Osteoblast (primary cell): ENCODE measurements around the gene GNG2. TPM values are rescaled to one million over a fixed set of nuclear protein-coding genes. Genes with fewer than 3 reads are reported as not detected.
"Not testable (repeated sequence)": the region's sequence is repeated elsewhere in the genome, so short reads cannot be mapped to it uniquely, and the experiment has no call there.

Experiments used
- DNase-seq: peaks from one replicate; pipeline ENCODE4 v3.0.0; 2011; ENCODE audit warnings: low spot score, mixed read lengths; ENCODE audit not compliant: insufficient read length; ENCODE audit errors: missing footprints
- H2AFZ ChIP-seq: 2 replicates; pipeline ENCODE4 v1.6.0; 2011; ENCODE audit warnings: mild to moderate bottlenecking, low read length
- H3K27ac ChIP-seq: 2 replicates; pipeline ENCODE4 v1.5.1; 2011; ENCODE audit warnings: mild to moderate bottlenecking, low read depth, low read length, moderate library complexity
- H3K27me3 ChIP-seq: 2 replicates; pipeline ENCODE4 v1.6.0; 2012; ENCODE audit warnings: mild to moderate bottlenecking, control low read depth, inconsistent platforms, low read length, moderate library complexity; ENCODE audit not compliant: insufficient read depth
- H3K36me3 ChIP-seq: 2 replicates; pipeline ENCODE4 v1.5.1; 2011; ENCODE audit warnings: mild to moderate bottlenecking, low read length, control low read depth, moderate library complexity; ENCODE audit not compliant: insufficient read depth
- H3K4me1 ChIP-seq: 2 replicates; pipeline ENCODE4 v1.5.1; 2011; ENCODE audit warnings: mild to moderate bottlenecking, low read length, control low read depth, moderate library complexity; ENCODE audit not compliant: insufficient read depth
- H3K4me2 ChIP-seq: 2 replicates; pipeline ENCODE4 v1.6.0; 2011; ENCODE audit warnings: mild to moderate bottlenecking, low read length; ENCODE audit not compliant: insufficient read depth
- H3K4me3 ChIP-seq: fragments of 200-600 bp; sonication (generic); 3 replicates; pipeline ENCODE4 v1.5.1; 2012; ENCODE audit warnings: mild to moderate bottlenecking, low read length, inconsistent platforms; ENCODE audit not compliant: insufficient read depth
- H3K79me2 ChIP-seq: 2 replicates; pipeline ENCODE4 v1.6.0; 2012; ENCODE audit warnings: mild to moderate bottlenecking, low read length, control low read depth, inconsistent platforms; ENCODE audit not compliant: insufficient read depth
- H3K9me3 ChIP-seq: 2 replicates; pipeline ENCODE4 v1.5.1; 2011; ENCODE audit warnings: low read depth, low read length, control low read depth
- H4K20me1 ChIP-seq: 2 replicates; pipeline ENCODE4 v1.6.0; 2012; ENCODE audit warnings: mild to moderate bottlenecking, low read length, control low read depth; ENCODE audit not compliant: insufficient read depth
- total RNA-seq: library from RNA; depleted of rRNA; stranded (reverse); fragments of >200 nt; gene quantifications from 2 replicates; pipeline ENCODE4 v1.2.3, GENCODE V29; 2012
- TF ChIP-seq, protein P1 (sequence below): IDR thresholded peaks from 2 replicates; pipeline ENCODE4 v1.5.1; 2011; ENCODE audit warnings: mild to moderate bottlenecking, low read depth, low read length, moderate library complexity; ENCODE audit errors: extremely low read depth

GNG2 gene
- total RNA-seq, 1 donor: 9.8 TPM

DNA sequence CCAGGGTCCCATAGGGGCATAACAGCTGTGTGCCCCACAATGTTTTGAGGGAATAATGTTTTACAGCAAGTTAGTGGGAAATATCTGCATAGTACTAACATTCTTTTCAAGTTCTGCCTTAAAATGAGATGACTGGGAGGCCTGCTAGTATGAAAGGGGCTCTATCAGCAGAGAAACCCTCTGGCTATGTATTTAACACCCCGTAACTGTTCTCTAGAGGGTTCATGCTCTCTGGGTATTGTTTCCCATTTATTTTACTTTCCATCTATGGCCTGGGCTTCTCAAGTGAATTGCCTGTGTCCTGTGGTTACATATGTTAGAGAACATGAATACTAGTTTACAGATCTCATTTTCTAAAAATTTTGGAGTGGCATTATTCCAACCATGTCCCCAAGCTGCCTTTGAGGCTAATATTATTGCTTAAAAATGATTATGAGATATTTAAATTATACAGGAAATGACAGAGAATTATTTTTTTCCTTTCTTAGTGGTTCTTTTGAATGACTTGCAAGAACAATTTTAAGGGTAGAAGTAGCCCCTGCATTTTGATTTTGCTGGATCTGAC lies 37.5 kb downstream of the GNG2 start:
- Histone ChIP-seq H4K20me1 (no peaks in the 10 kb centered on the region), H3K4me1 (no peaks in the 10 kb centered on the region), H3K79me2 (no peaks in the 10 kb centered on the region), H3K4me3 (no peak overlapping the region), H3K27me3 (no peaks in the 10 kb centered on the region), H3K4me2 (no peak overlapping the region), H3K9me3 (no peaks in the 10 kb centered on the region), H3K27ac (no peak overlapping the region), H3K36me3 (no peaks in the 10 kb centered on the region), H2AFZ (no peak overlapping the region)
- TF ChIP-seq, protein P1, sequence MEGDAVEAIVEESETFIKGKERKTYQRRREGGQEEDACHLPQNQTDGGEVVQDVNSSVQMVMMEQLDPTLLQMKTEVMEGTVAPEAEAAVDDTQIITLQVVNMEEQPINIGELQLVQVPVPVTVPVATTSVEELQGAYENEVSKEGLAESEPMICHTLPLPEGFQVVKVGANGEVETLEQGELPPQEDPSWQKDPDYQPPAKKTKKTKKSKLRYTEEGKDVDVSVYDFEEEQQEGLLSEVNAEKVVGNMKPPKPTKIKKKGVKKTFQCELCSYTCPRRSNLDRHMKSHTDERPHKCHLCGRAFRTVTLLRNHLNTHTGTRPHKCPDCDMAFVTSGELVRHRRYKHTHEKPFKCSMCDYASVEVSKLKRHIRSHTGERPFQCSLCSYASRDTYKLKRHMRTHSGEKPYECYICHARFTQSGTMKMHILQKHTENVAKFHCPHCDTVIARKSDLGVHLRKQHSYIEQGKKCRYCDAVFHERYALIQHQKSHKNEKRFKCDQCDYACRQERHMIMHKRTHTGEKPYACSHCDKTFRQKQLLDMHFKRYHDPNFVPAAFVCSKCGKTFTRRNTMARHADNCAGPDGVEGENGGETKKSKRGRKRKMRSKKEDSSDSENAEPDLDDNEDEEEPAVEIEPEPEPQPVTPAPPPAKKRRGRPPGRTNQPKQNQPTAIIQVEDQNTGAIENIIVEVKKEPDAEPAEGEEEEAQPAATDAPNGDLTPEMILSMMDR: no peak
- DNase-seq: no peak

DNA sequence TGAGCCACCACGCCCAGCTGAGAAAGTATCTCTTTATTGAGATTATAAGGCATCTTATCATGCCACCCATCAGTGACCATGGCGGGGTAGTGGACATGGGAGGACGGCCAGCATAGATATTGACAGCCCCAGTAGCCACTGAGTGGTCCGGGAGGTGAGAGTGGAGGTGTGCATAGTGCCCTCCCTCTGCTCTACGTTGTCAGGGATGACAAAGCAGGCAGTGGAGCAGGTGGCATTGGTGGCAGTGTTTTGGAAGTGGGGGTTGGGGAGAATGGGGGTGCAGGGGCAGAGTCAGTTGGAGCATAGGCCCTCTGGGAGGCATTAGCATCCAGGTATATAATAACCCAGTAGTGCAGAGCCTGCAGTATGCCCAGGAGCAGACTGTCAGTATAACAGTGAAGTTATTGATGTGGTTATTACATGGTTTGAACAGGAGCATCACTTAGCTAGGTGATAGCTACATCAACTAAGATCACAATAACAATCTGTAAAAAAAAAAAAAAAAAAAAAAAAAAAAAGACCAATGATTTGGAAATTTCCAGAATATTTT lies 41.1 kb downstream of the GNG2 start:
- no peaks in the 10 kb centered on the region for H3K79me2 ChIP-seq
- H3K27ac ChIP-seq: no peak overlapping the region
- H3K27me3 ChIP-seq: no peaks in the 10 kb centered on the region
- no peaks in the 10 kb centered on the region for H3K9me3 ChIP-seq
- H2AFZ ChIP-seq: no peak overlapping the region
- no peak overlapping the region for H3K4me2 ChIP-seq
- peaks cover 7% of the 10 kb centered on the region for H3K4me1 ChIP-seq
- TF ChIP-seq, protein P1: no peak
- H3K36me3 ChIP-seq: no peaks in the 10 kb centered on the region
- DNase-seq: no peak
- H3K4me3 ChIP-seq: no peak overlapping the region
- H4K20me1 ChIP-seq: no peaks in the 10 kb centered on the region

DNA sequence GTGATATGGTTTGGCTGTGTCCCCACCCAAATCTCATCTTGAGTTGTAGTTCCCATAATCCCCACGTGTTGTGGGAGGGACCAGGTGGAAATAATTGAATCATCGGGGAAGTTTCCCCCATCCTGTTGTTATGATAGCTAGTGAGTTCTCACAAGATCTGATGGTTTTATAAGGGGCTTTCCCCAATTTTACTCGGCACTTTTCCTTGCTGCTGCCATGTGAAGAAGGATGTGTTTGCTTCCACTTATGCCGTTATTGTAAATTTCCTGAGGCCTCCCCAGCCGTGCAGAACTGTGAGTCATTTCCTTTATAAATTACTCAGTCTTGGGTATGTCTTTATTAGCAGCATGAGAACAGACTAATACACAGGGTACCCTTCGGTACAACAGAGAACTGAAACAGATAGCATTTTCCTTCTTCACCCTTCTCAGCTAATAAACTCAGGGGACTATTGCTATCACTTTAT lies 45.3 kb downstream of the GNG2 start:
- H3K27ac ChIP-seq: peak overlapping the region; percentile 29
- peak overlapping the region; percentile 70 for H3K4me2 ChIP-seq
- H3K27me3 ChIP-seq, H3K4me1 ChIP-seq, H3K79me2 ChIP-seq, H3K36me3 ChIP-seq, H4K20me1 ChIP-seq, DNase-seq, H3K9me3 ChIP-seq: not testable (repeated sequence)
- peak overlapping the region; percentile 37 for H3K4me3 ChIP-seq
- H2AFZ ChIP-seq: peak overlapping the region; percentile 49

DNA sequence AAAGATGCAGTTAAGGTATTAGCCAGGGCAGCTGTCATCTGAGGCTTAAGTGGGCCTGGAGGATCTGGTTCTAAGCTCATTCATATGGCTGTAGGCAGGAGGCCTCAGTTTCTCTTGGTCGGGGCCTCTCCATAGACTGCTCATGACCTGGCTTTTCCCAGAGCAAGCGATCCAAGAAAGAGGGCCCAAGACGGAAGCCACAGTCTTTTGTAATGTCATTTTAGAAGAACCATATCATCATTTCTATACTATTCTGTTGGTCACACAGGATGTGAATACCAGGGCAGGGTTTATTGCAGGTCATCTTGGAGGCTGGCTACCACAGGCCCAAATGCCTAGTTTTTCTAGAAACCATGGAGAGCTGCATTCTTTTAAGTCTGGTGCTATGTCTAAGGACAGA lies 47.7 kb downstream of the GNG2 start:
- Histone ChIP-seq H3K36me3 (no peaks in the 10 kb centered on the region), H3K4me1 (peaks cover 7% of the 10 kb centered on the region), H3K27ac (no peak overlapping the region), H3K4me2 (no peak overlapping the region), H3K9me3 (no peaks in the 10 kb centered on the region), H2AFZ (no peak overlapping the region), H4K20me1 (no peaks in the 10 kb centered on the region), H3K79me2 (no peaks in the 10 kb centered on the region), H3K27me3 (no peaks in the 10 kb centered on the region), H3K4me3 (no peak overlapping the region)
- no peak for DNase-seq
- TF ChIP-seq, protein P1: no peak
